Cardiac muscle cell (in vitro differentiated cells and primary cell): Measurements from ENCODE around the gene ECSCR. TPM values are rescaled to one million over a fixed set of nuclear protein-coding genes. Genes with fewer than 3 reads are reported as not detected.
A peak's percentile ranks its signal among the peaks of the same experiment; 100 is the strongest.

Experiments
- DNase-seq, 2 donors: peaks; one replicate each; pipeline versions ENCODE4 v3.0.0 to v3.0.0-alpha.2; 2010 to 2017; ENCODE audit warnings: low read depth in 1 of 2, low spot score in 1 of 2
- H3K27ac ChIP-seq: fragments of 200-600 bp; sonication (generic); 2 replicates; pipeline ENCODE4 v1.5.1; 2016
- H3K27me3 ChIP-seq: fragments of 200-600 bp; sonication (generic); 2 replicates; pipeline ENCODE4 v1.6.0; 2016; ENCODE audit warnings: control low read depth
- H3K36me3 ChIP-seq: fragments of 200-600 bp; sonication (generic); 2 replicates; pipeline ENCODE4 v1.5.1; 2016; ENCODE audit warnings: control low read depth
- H3K4me1 ChIP-seq: fragments of 200-600 bp; sonication (generic); 2 replicates; pipeline ENCODE4 v1.8.1; 2017; ENCODE audit warnings: low read depth, mild to moderate bottlenecking, mixed run types
- H3K4me3 ChIP-seq: fragments of 200-600 bp; sonication (generic); 2 replicates; pipeline ENCODE4 v1.5.1; 2016; ENCODE audit warnings: mild to moderate bottlenecking
- H3K9me3 ChIP-seq: fragments of 200-600 bp; sonication (generic); 2 replicates; pipeline ENCODE4 v1.5.1; 2017; ENCODE audit warnings: low read depth, mild to moderate bottlenecking, control low read depth
- CTCF ChIP-seq: IDR thresholded peaks from 2 replicates; pipeline ENCODE4 v1.5.1; 2012; ENCODE audit warnings: low read depth, mild to moderate bottlenecking, low read length
- polyA plus RNA-seq: library from polyadenylated mRNA; unstranded; fragments of >200 nt; fragmentation: Nextera tagmentation; extraction: Ambion mirVana; gene quantifications from 2 replicates; pipeline ENCODE4 v1.2.1, GENCODE V29; 2016
- total RNA-seq: library from RNA; depleted of rRNA; stranded (reverse); fragments of >200 nt; gene quantifications from 2 replicates; pipeline ENCODE4 v1.2.3, GENCODE V29; 2016

Gene ECSCR
- total and polyA plus RNA-seq, 2 experiments from 2014 or later = 0.97 TPM; not detected in 1

- Histone ChIP-seq H3K27ac (peak overlapping the region; percentile 94), H3K36me3 (no peaks in the 10 kb centered on the region), H3K4me1 (peaks cover 66% of the 10 kb centered on the region), H3K4me3 (no peak overlapping the region), H3K9me3 (no peaks in the 10 kb centered on the region), H3K27me3 (no peaks in the 10 kb centered on the region)
- no peak for TF ChIP-seq CTCF
- DNase-seq = no peak
These were observed 46.7 kb downstream of the ECSCR start for GRCh38 chr5:139415869-139416268.

- TF ChIP-seq CTCF = no peak
- Histone ChIP-seq H3K36me3 (no peaks in the 10 kb centered on the region), H3K4me1 (peaks cover 65% of the 10 kb centered on the region), H3K27me3 (no peaks in the 10 kb centered on the region), H3K4me3 (no peak overlapping the region), H3K27ac (peak overlapping the region; percentile 94), H3K9me3 (no peaks in the 10 kb centered on the region)
- no peak for DNase-seq
These were observed 47.2 kb downstream of the ECSCR start for GRCh38 chr5:139415221-139415861.

GRCh38 chr5:139414581-139415130 is 47.9 kb downstream of the ECSCR start:
- Histone ChIP-seq H3K27ac (peak overlapping the region; percentile 94), H3K9me3 (no peaks in the 10 kb centered on the region), H3K4me3 (no peak overlapping the region), H3K27me3 (no peaks in the 10 kb centered on the region), H3K36me3 (no peaks in the 10 kb centered on the region), H3K4me1 (peaks cover 58% of the 10 kb centered on the region)
- no peak for DNase-seq
- no peak for TF ChIP-seq CTCF

- H3K4me3 ChIP-seq = no peak overlapping the region
These were observed 48.6 kb downstream of the ECSCR start for GRCh38 chr5:139413963-139414362.

GRCh38 chr5:139413153-139413552 is 49.4 kb downstream of the ECSCR start:
- H3K4me1 ChIP-seq = peaks cover 43% of the 10 kb centered on the region
- H3K4me3 ChIP-seq = no peak overlapping the region
- TF ChIP-seq CTCF = no peak
- no peaks in the 10 kb centered on the region for H3K36me3 ChIP-seq
- H3K27ac ChIP-seq = no peak overlapping the region
- no peaks in the 10 kb centered on the region for H3K9me3 ChIP-seq
- no peaks in the 10 kb centered on the region for H3K27me3 ChIP-seq
- no peak for DNase-seq

More at GRCh38 chr5:139413963-139414362, 48.6 kb downstream of the ECSCR start:
- no peaks in the 10 kb centered on the region for H3K27me3 ChIP-seq
- H3K36me3 ChIP-seq = no peaks in the 10 kb centered on the region
- H3K9me3 ChIP-seq = no peaks in the 10 kb centered on the region
- DNase-seq = no peak
- no peak overlapping the region for H3K27ac ChIP-seq
- TF ChIP-seq CTCF = no peak
- H3K4me1 ChIP-seq = peaks cover 51% of the 10 kb centered on the region
